Smooth muscle cell (in vitro differentiated cells): ENCODE measurements around the gene EMILIN2. TPM values are rescaled to one million over a fixed set of nuclear protein-coding genes. Genes with fewer than 3 reads are reported as not detected.

ENCODE experiments used
- DNase-seq: peaks from one replicate; lab custom pipeline; 2025; ENCODE audit not compliant: unreplicated experiment; lab: John Stamatoyannopoulos, UW
- H2AFZ ChIP-seq: fragments of 200-600 bp; sonication (generic); 2 replicates; pipeline ENCODE4 v1.6.0; 2016; ENCODE audit warnings: antibody characterized with exemption, low read depth, mild to moderate bottlenecking
- H3F3A ChIP-seq: fragments of 200-600 bp; sonication (generic); 2 replicates; pipeline ENCODE4 v1.6.0; 2017; ENCODE audit warnings: antibody characterized with exemption, low read depth
- H3K27ac ChIP-seq: fragments of 200-600 bp; sonication (generic); 2 replicates; pipeline ENCODE4 v1.5.1; 2016; ENCODE audit warnings: low read depth, mild to moderate bottlenecking
- H3K27me3 ChIP-seq: fragments of 200-600 bp; sonication (generic); 2 replicates; pipeline ENCODE4 v1.6.1; 2016; ENCODE audit warnings: low read depth, mild to moderate bottlenecking
- H3K36me3 ChIP-seq: fragments of 200-600 bp; sonication (generic); 2 replicates; pipeline ENCODE4 v1.5.1; 2016; ENCODE audit warnings: low read depth
- H3K4me1 ChIP-seq: fragments of 200-600 bp; sonication (generic); 2 replicates; pipeline ENCODE4 v1.5.1; 2016; ENCODE audit warnings: low read depth
- H3K4me2 ChIP-seq: fragments of 200-600 bp; sonication (generic); 2 replicates; pipeline ENCODE4 v1.6.0; 2016; ENCODE audit warnings: mild to moderate bottlenecking
- H3K4me3 ChIP-seq: fragments of 200-600 bp; sonication (generic); 2 replicates; pipeline ENCODE4 v1.5.1; 2016; ENCODE audit warnings: mild to moderate bottlenecking
- H3K79me2 ChIP-seq: fragments of 200-600 bp; sonication (generic); 2 replicates; pipeline ENCODE4 v1.6.0; 2016; ENCODE audit warnings: low read depth, mild to moderate bottlenecking
- H3K9ac ChIP-seq: fragments of 200-600 bp; sonication (generic); 2 replicates; pipeline ENCODE4 v1.6.0; 2016; ENCODE audit warnings: low read depth
- H3K9me3 ChIP-seq: fragments of 200-600 bp; sonication (generic); replicated peaks from 2 replicates; pipeline ENCODE4 v1.5.1; 2016; ENCODE audit warnings: low read depth
- H4K20me1 ChIP-seq: fragments of 200-600 bp; sonication (generic); 2 replicates; pipeline ENCODE4 v1.6.0; 2016; ENCODE audit warnings: low read depth
- CTCF ChIP-seq: fragments of 200-600 bp; sonication (generic); IDR thresholded peaks from 2 replicates; pipeline ENCODE4 v1.5.1; 2017; ENCODE audit warnings: borderline replicate concordance, mild to moderate bottlenecking, antibody characterized with exemption; ENCODE audit not compliant: insufficient read depth, poor library complexity, severe bottlenecking
- WGBS: methylation state at CpG from one replicate; pipeline ENCODE4 v1.1.7; 2016; ENCODE audit warnings: low lambda C conversion rate; 5-methylcytosine and 5-hydroxymethylcytosine counted together
- polyA plus RNA-seq: library from polyadenylated mRNA; unstranded; fragments of >200 nt; fragmentation: Nextera tagmentation; extraction: Ambion mirVana; gene quantifications from 2 replicates; pipeline ENCODE4 v1.2.1, GENCODE V29; 2016
- total RNA-seq: library from RNA; depleted of rRNA; stranded (reverse); fragments of >200 nt; gene quantifications from 2 replicates; pipeline ENCODE4 v1.2.3, GENCODE V29; 2014

Gene EMILIN2
- total and polyA plus RNA-seq, 2 experiments from 2014 or later = 6.5 to 22.9 TPM

- Histone ChIP-seq H3K9me3 (no peaks in the 10 kb centered on the region), H3K4me2 (no peak overlapping the region), H3F3A (peaks cover 3% of the 10 kb centered on the region), H4K20me1 (peaks cover 16% of the 10 kb centered on the region), H3K27ac (no peak overlapping the region), H3K9ac (no peak overlapping the region), H3K79me2 (no peaks in the 10 kb centered on the region), H3K27me3 (no peaks in the 10 kb centered on the region), H3K4me3 (no peak overlapping the region), H2AFZ (no peak overlapping the region), H3K4me1 (peaks cover 5% of the 10 kb centered on the region), H3K36me3 (no peaks in the 10 kb centered on the region)
- no peak for DNase-seq
- 99% methylated on average over 13 of the region's 13 CpGs for WGBS
- TF ChIP-seq CTCF = no peak
Observed at GRCh38 chr18:2910751-2911425, 64.1 kb downstream of the EMILIN2 start.

GRCh38 chr18:2911533-2911932 lies 64.7 kb downstream of the EMILIN2 start:
- Histone ChIP-seq H2AFZ (no peak overlapping the region), H3K4me1 (peaks cover 5% of the 10 kb centered on the region), H3K36me3 (no peaks in the 10 kb centered on the region), H3K4me2 (no peak overlapping the region), H3K79me2 (no peaks in the 10 kb centered on the region), H3F3A (peaks cover 3% of the 10 kb centered on the region), H4K20me1 (peaks cover 20% of the 10 kb centered on the region), H3K4me3 (no peak overlapping the region), H3K9me3 (no peaks in the 10 kb centered on the region), H3K27me3 (no peaks in the 10 kb centered on the region), H3K27ac (no peak overlapping the region), H3K9ac (no peak overlapping the region)
- 90% methylated on average over 4 of the region's 4 CpGs for WGBS
- TF ChIP-seq CTCF = no peak
- no peak for DNase-seq

GRCh38 chr18:2912357-2913299 lies 65.8 kb downstream of the EMILIN2 start:
- no peaks in the 10 kb centered on the region for H3K9me3 ChIP-seq
- no peak for TF ChIP-seq CTCF
- H3K4me2 ChIP-seq = no peak overlapping the region
- H3K27ac ChIP-seq = no peak overlapping the region
- peaks cover 17% of the 10 kb centered on the region for H4K20me1 ChIP-seq
- no peaks in the 10 kb centered on the region for H3K79me2 ChIP-seq
- no peak overlapping the region for H3K4me3 ChIP-seq
- no peaks in the 10 kb centered on the region for H3F3A ChIP-seq
- H3K36me3 ChIP-seq = no peaks in the 10 kb centered on the region
- H3K9ac ChIP-seq = no peak overlapping the region
- no peaks in the 10 kb centered on the region for H3K27me3 ChIP-seq
- H3K4me1 ChIP-seq = no peaks in the 10 kb centered on the region
- H2AFZ ChIP-seq = no peak overlapping the region
- DNase-seq = no peak
- WGBS = 95% methylated on average over 23 of the region's 29 CpGs
